ENCODE data around the gene DEDD. TPM values are rescaled to one million over a fixed set of nuclear protein-coding genes. Genes with fewer than 3 reads are reported as not detected.

Gene DEDD
- total RNA-seq, 2 experiments from 2014 or later, result 42.4 to 42.7 TPM

- ChIA-PET POLR2A (no interaction called here), CTCF (no interaction called here)
Measured at GRCh38 chr1:161115132-161115711, 17.2 kb downstream of the DEDD start.

DNA sequence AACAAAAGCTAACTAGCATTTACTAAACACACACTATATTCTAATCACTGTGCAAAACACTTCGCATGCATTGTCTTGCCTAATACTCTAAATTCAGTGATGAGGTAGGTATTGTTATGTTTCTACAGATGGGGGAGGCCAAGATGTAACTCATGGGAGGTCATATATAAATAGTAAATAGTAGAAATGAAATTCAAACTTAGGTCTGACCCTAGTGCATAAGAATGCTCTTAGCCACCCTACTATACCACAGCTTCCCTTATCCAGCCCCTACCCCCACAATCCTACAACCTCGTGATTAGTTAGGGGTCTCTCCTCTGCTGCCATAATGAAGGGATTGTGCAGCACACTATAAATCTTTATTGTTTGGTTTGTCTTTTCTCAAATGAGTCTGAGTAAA is 17.9 kb downstream of the DEDD start:
- POLR2A ChIA-PET, result no interaction called here
- CTCF ChIA-PET, result interaction anchor here (1.2 kb wide), 1 partner anchor 21 kb away, joined by 3 read pairs; no protein-coding TSS in a partner anchor

DNA sequence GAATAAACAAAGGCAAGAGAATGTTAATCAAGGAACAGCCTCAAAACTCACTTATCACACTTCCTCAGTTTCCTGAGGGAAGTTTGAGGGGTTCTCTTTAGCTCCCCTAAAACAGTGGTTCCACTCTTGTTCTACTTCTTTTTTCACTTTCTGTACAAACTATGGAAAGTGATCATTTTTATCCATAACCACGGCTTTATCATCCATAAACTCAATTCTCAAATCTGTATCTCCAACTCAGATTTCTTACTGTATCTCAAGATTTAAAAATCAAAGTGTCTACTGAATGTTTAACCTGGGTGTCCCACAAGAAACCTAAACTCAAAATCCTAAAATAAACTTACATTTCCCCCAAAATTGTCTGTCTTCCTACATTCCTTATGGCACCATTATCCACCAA is 18.6 kb downstream of the DEDD start:
- CTCF ChIA-PET, result interaction anchor here (1.0 to 1.2 kb wide), 2 partner anchors 11 to 21 kb away, joined by 3 read pairs; no protein-coding TSS in a partner anchor
- POLR2A ChIA-PET, result no interaction called here

DNA sequence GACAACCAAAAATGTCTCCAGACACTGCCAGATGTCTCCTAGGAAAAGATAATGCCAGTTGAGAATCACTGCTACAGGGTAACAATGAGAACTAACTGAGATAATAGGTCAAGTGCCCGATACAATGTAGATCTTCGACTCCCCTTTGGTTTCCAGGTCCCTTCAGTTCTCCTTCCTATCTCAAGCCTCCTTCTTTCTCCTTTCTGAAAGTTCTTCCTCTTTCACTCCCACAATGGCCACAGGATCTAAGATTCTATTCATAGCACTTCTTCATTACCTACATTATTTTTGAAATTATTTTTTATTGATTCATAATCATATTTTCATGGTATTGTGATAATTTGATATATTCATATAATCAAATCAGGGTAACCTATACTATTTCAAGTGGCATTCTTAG is 20.9 kb downstream of the DEDD start:
- ChIA-PET POLR2A (no interaction called here), CTCF (no interaction called here)

GRCh38 chr1:161111117-161111516 is 21.4 kb downstream of the DEDD start:
- ChIA-PET POLR2A (no interaction called here), CTCF (no interaction called here)

GRCh38 chr1:161106431-161106830 is 26.0 kb downstream of the DEDD start:
- POLR2A ChIA-PET, result no interaction called here
- CTCF ChIA-PET, result interaction anchor here (1.0 kb wide), 1 partner anchor 10 kb away, joined by 4 read pairs; no protein-coding TSS in a partner anchor

DNA sequence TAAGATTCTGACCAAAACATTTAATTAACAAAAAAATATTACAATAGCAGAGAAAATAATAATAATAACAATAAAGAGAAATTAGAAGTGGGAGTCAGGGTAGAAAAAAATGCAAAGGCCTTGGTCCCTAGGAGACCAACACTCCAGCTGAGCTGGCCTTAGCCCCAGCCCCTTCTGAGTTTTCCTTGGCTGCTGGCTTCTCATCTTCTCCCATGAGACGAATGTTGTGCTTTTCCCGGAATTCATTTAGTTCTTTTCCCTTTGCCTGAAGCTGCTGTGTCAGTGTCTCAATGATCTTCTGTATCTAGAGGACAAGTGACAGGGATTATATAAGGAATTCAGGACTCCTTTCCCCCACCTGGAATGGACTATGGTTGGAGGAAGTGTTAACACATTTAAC is 31.9 kb downstream of the DEDD start:
- ChIA-PET POLR2A (no interaction called here), CTCF (interaction anchor here (1.0 to 1.4 kb wide), 3 partner anchors 35 to 263 kb away, joined by 3 to 4 read pairs (median 4); partner anchors contain the start of gene TSTD1)

GRCh38 chr1:161099090-161099802 is 33.2 kb downstream of the DEDD start:
- ChIA-PET POLR2A (no interaction called here), CTCF (interaction anchor here (0.9 to 4.0 kb wide), 11 partner anchors 9 to 234 kb away, joined by 3 to 42 read pairs (median 3); partner anchors contain the start of genes ARHGAP30, NECTIN4 and USF1)

DNA sequence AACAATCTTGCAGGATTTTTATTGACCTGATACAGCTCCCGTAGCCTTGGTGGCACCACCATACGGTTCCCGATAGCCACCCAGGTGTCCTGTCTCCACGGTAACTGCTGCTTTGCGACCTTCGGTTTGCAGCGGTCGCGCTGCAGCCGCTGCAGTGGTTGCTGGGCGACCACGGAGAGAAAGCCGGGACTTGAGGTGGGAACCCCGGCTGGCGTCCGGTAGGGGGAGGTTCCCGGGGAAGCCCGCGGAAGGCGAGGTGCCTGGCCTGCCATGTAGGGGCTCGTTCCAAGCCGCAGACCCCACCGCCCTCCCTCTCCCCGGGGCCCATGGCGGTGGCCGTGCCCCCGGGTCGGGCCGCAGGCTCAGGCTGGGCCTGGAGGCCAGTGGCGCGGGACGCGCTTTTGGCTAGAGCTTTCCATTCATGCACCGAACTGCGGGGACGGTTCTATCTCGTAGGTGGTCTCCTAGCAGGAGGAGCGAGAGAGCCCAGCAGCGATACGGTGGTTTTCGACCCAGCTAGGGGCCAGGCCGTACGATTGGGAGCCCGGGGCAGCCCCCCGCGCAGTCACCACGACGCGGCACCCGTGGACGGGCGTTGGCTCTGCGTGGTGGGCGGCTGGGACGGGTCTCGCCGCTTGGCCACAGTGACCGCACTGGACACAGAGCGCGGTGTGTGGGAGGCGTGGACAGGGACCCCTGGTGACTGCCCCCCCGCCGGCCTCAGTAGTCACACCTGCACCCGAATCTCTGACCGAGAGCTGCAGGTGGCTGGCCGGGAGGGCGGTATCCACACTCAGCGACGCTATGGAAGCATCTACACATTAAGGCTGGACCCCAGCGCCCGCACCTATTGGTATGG is 34.0 kb downstream of the DEDD start, which contains the start of gene KLHDC9:
Gene KLHDC9 (plus strand): TSS at position 152 of the 859 bp plus-strand sequence. CDS start 175 bp downstream, at position 327.
- CTCF ChIA-PET, result interaction anchor here (0.6 to 4.0 kb wide), 32 partner anchors 10 to 866 kb away, joined by 3 to 42 read pairs (median 3); partner anchors contain the start of genes ARHGAP30, F11R, NECTIN4 and TSTD1
- POLR2A ChIA-PET, result interaction anchor here (0.6 to 1.9 kb wide), 3 partner anchors 28 to 53 kb away, joined by 4 to 8 read pairs (median 5); partner anchors contain the start of genes ARHGAP30 and USF1

- CTCF ChIA-PET, result interaction anchor here (0.6 to 4.0 kb wide), 14 partner anchors 8 to 106 kb away, joined by 3 to 42 read pairs (median 7); partner anchors contain the start of genes ARHGAP30, F11R, NECTIN4 and USF1
- POLR2A ChIA-PET, result interaction anchor here (1.9 kb wide), 1 partner anchor 26 kb away, joined by 8 read pairs; the partner anchor contains the start of gene ARHGAP30
Measured at GRCh38 chr1:161096530-161096929, 35.9 kb downstream of the DEDD start.

- ChIA-PET CTCF (interaction anchor here (0.6 to 4.0 kb wide), 8 partner anchors 8 to 92 kb away, joined by 3 to 42 read pairs (median 6); partner anchors contain the start of genes ARHGAP30, NECTIN4 and USF1), POLR2A (no interaction called here)
Measured at GRCh38 chr1:161096015-161096414, 36.5 kb downstream of the DEDD start.

GRCh38 chr1:161095230-161095629 is 37.2 kb downstream of the DEDD start:
- CTCF ChIA-PET, result interaction anchor here (1.0 kb wide), 1 partner anchor 10 kb away, joined by 3 read pairs; no protein-coding TSS in a partner anchor
- POLR2A ChIA-PET, result no interaction called here

DNA sequence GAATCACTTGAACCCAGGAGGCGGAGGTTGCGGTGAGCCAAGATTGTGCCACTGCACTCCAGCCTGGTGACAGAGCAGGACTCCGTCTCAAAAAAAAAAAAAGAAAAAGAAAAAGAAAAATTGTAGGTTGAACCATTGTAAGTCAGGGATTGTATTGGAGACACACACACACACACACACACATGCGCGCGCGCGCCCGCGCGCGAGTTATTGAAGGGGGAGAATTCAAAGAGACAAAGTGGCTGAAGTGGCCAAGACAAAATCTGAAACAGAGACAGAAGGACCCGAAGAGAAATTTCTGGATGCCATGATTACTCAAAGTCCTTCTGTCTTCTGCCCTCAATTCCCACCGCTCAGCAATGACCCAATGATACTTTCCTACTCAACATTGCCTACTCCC is 38.0 kb downstream of the DEDD start:
- POLR2A ChIA-PET, result no interaction called here
- CTCF ChIA-PET, result no interaction called here

DNA sequence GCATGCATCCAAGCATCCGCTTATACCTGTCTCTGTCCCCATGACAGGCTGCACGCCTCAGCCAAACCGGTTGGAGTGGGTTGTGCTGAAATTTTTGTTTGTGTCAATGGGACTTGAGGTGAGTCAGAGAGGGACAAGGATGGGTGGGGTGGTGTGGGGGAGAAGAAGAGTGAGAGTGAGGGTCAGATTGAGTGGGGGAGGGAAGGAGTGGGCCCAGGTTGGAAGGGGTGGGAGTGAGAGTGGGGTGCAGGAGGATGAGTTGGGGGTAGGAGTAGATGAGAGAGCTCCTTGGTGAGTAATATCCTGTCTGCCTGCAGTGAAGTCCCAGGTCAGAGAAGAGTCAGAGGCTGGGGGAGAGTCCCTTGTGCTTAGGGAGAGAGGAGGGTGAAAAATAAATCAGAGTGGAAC is 39.8 kb downstream of the DEDD start:
- CTCF ChIA-PET, result interaction anchor here (1.0 to 1.9 kb wide), 4 partner anchors 21 to 96 kb away, joined by 3 to 11 read pairs (median 4); no protein-coding TSS in a partner anchor
- POLR2A ChIA-PET, result interaction anchor here (0.6 kb wide), 1 partner anchor 61 kb away, joined by 3 read pairs; no protein-coding TSS in a partner anchor

GRCh38 chr1:161091796-161092507 is 40.5 kb downstream of the DEDD start:
- CTCF ChIA-PET, result interaction anchor here (1.3 to 1.9 kb wide), 3 partner anchors 20 to 95 kb away, joined by 3 to 11 read pairs (median 5); no protein-coding TSS in a partner anchor
- POLR2A ChIA-PET, result no interaction called here

- CTCF ChIA-PET, result no interaction called here
- POLR2A ChIA-PET, result no interaction called here
Measured at GRCh38 chr1:161091093-161091492, 41.4 kb downstream of the DEDD start.

DNA sequence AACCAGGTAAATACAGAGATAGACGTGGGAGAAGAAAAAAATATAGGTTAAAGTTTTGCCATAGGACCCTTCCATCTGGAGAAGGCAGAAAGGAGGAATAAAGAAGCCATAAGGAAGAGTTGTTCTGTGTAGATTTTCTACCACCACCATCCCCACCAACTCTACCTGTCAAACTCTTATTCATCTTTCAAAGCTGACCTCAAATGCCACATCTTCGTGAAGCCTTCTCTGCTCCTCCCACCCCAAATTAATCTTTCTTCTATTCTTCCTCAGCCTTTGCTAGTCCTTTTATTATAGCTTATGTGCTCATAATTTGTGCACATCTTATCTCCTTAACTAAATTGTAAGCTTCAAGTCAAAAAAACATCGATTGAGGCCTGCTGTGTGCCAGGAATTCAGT is 41.9 kb downstream of the DEDD start:
- ChIA-PET POLR2A (no interaction called here), CTCF (no interaction called here)

DNA sequence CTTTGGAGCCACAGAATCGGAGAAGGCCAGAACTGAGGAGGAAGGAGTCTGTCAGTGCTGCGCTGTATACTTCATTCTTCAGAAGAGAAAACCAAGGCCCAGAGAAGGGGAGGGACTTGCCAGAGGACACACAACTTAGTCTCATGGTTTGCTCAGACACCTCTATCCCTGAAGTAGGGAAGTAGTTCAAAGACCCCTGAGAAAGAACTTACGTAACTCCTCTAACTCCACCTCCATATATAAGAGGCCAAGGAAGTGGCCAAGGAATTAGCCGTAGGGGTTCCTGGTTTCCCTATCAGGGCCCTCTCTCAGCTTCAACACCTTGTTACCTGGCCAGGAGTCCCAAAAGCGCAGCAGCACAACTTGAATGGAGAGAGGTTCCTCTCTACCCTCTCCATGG is 42.5 kb downstream of the DEDD start:
- POLR2A ChIA-PET, result no interaction called here

More for the DNA sequence above, 42.5 kb downstream of the DEDD start:
- CTCF ChIA-PET, result interaction anchor here (3.8 kb wide), 1 partner anchor 8 kb away, joined by 19 read pairs; the partner anchor contains the start of gene KLHDC9

All from activated CD8-positive, alpha-beta memory T cell treated with anti-CD3 and anti-CD28 coated beads for 36 hours (primary cell).